Measurements from ENCODE around the gene TPSG1. TPM values are rescaled to one million over a fixed set of nuclear protein-coding genes. Genes with fewer than 3 reads are reported as not detected.
A peak's percentile ranks its signal among the peaks of the same experiment; 100 is the strongest.

TPSG1 gene
- polyA plus RNA-seq, 1 donor (not counting 4 experiments of a cell fraction or from before 2014, with no cell fraction given): not detected

- DNase-seq (ENCODE audit: low read depth, low spot score) (no peak), FAIRE-seq (no peak)
- Histone ChIP-seq H2AFZ (ENCODE audit: control insufficient read depth, low read length) (no peak overlapping the region), H3K79me2 (ENCODE audit: control insufficient read depth, insufficient read depth, low read length) (no peaks in the 10 kb centered on the region), H3K4me1 (ENCODE audit: control insufficient read depth, extremely low read depth, insufficient read depth, low read length) (no peaks in the 10 kb centered on the region), H3K27ac (ENCODE audit: control insufficient read depth, insufficient read depth, low read length) (no peak overlapping the region), H3K9me3 (ENCODE audit: control insufficient read depth, low read depth, low read length) (no peaks in the 10 kb centered on the region), H3K9ac (ENCODE audit: control insufficient read depth, extremely low read depth, insufficient read depth, low read length) (no peak overlapping the region), H4K20me1 (ENCODE audit: control insufficient read depth, extremely low read depth, insufficient read depth, low read length) (no peaks in the 10 kb centered on the region), H3K9me1 (ENCODE audit: control insufficient read depth, extremely low read depth, insufficient read depth, low read length) (no peaks in the 10 kb centered on the region), H3K4me2 (ENCODE audit: control insufficient read depth, extremely low read depth, insufficient read depth, low read depth, low read length) (no peak overlapping the region), H3K27me3 (ENCODE audit: control insufficient read depth, extremely low read depth, insufficient read depth, low read length) (peaks cover 23% of the 10 kb centered on the region), H3K36me3 (ENCODE audit: control insufficient read depth in 2 of 2, extremely low read depth in 1 of 2, insufficient read depth in 2 of 2, low read length in 2 of 2) (no peaks in the 10 kb centered on the region), H3K4me3 (ENCODE audit: control insufficient read depth in 2 of 3, extremely low read depth in 1 of 3, insufficient read depth in 2 of 3, low read depth in 1 of 3, low read length in 3 of 3) (no peak overlapping the region)
- TF ChIP-seq CTCF (optimal IDR thresholded peaks at IDR 0.05 in 1 of 3, IDR thresholded peaks at IDR 0.05 in 1 of 3, conservative IDR thresholded peaks at IDR 0.05 in 1 of 3; ENCODE audit: extremely low read depth in 1 of 3, insufficient read depth in 2 of 3, low read length in 3 of 3) (no peak), EZH2 (IDR thresholded peaks at IDR 0.05; ENCODE audit: low read length) (no peak)
- dilution Hi-C loops (cut with MboI; ENCODE audit: extremely low pct_ligation_motif_present, low sequenced_read_pairs): no loop called here
These were observed 18.7 kb downstream of the TPSG1 start for GRCh38 chr16:1206326-1206725.

GRCh38 chr16:1204933-1205332 lies 20.1 kb downstream of the TPSG1 start:
- peaks cover 23% of the 10 kb centered on the region for H3K27me3 ChIP-seq (ENCODE audit: control insufficient read depth, extremely low read depth, insufficient read depth, low read length)
- no peaks in the 10 kb centered on the region for H4K20me1 ChIP-seq (ENCODE audit: control insufficient read depth, extremely low read depth, insufficient read depth, low read length)

More at GRCh38 chr16:1204933-1205332, 20.1 kb downstream of the TPSG1 start:
- Histone ChIP-seq H3K79me2 (ENCODE audit: control insufficient read depth, insufficient read depth, low read length) (no peaks in the 10 kb centered on the region), H3K9me1 (ENCODE audit: control insufficient read depth, extremely low read depth, insufficient read depth, low read length) (no peaks in the 10 kb centered on the region), H3K9me3 (ENCODE audit: control insufficient read depth, low read depth, low read length) (no peaks in the 10 kb centered on the region), H3K4me3 (ENCODE audit: control insufficient read depth in 2 of 3, extremely low read depth in 1 of 3, insufficient read depth in 2 of 3, low read depth in 1 of 3, low read length in 3 of 3) (no peak overlapping the region), H3K4me2 (ENCODE audit: control insufficient read depth, extremely low read depth, insufficient read depth, low read depth, low read length) (no peak overlapping the region), H3K36me3 (ENCODE audit: control insufficient read depth in 2 of 2, extremely low read depth in 1 of 2, insufficient read depth in 2 of 2, low read length in 2 of 2) (no peaks in the 10 kb centered on the region), H2AFZ (ENCODE audit: control insufficient read depth, low read length) (no peak overlapping the region), H3K9ac (ENCODE audit: control insufficient read depth, extremely low read depth, insufficient read depth, low read length) (no peak overlapping the region), H3K4me1 (ENCODE audit: control insufficient read depth, extremely low read depth, insufficient read depth, low read length) (no peaks in the 10 kb centered on the region), H3K27ac (ENCODE audit: control insufficient read depth, insufficient read depth, low read length) (no peak overlapping the region)
- TF ChIP-seq CTCF (optimal IDR thresholded peaks at IDR 0.05 in 1 of 3, IDR thresholded peaks at IDR 0.05 in 1 of 3, conservative IDR thresholded peaks at IDR 0.05 in 1 of 3; ENCODE audit: extremely low read depth in 1 of 3, insufficient read depth in 2 of 3, low read length in 3 of 3): no peak
- peak; percentile 40 for TF ChIP-seq EZH2 (IDR thresholded peaks at IDR 0.05; ENCODE audit: low read length)
- DNase-seq (ENCODE audit: low read depth, low spot score) (no peak), FAIRE-seq (no peak)
- dilution Hi-C loops (cut with MboI; ENCODE audit: extremely low pct_ligation_motif_present, low sequenced_read_pairs): no loop called here
